Activated T-helper 17 cell treated with anti-CD3 and anti-CD28 coated beads, Interleukin-2, amount 50 U/mL, for 72 hours (primary cell): ENCODE measurements around the gene ZNF554. TPM values are rescaled to one million over a fixed set of nuclear protein-coding genes. Genes with fewer than 3 reads are reported as not detected.

Experiments used
- ATAC-seq: fragments of 150-1000 bp; cut with Tn5 transposase; replicated peaks from 2 replicates; pipeline ENCODE4 v1.10.0; 2021; ENCODE audit warnings: mild to moderate bottlenecking, moderate library complexity
- H3K27ac Mint-ChIP-seq: one replicate; pipeline ENCODE4 v1.8.0; 2022; ENCODE audit warnings: mixed read lengths
- H3K27me3 Mint-ChIP-seq: one replicate; pipeline ENCODE4 v1.8.0; 2022; ENCODE audit warnings: mixed read lengths
- H3K36me3 Mint-ChIP-seq: one replicate; pipeline ENCODE4 v1.8.0; 2022; ENCODE audit warnings: low read depth, mild to moderate bottlenecking, mixed read lengths
- H3K4me1 Mint-ChIP-seq: one replicate; pipeline ENCODE4 v1.8.0; 2022; ENCODE audit warnings: mixed read lengths
- H3K4me3 Mint-ChIP-seq: one replicate; pipeline ENCODE4 v1.8.0; 2022; ENCODE audit warnings: mild to moderate bottlenecking, mixed read lengths
- H3K9me3 Mint-ChIP-seq: one replicate; pipeline ENCODE4 v1.8.0; 2022; ENCODE audit warnings: mixed read lengths
- total RNA-seq, 2 donors: library from RNA; stranded (reverse); gene quantifications; one replicate each; pipeline ENCODE4 v1.2.3, GENCODE V29; 2022

ZNF554 gene
- total RNA-seq, 2 donors from 2014 or later, result 0.65 to 1.7 TPM

DNA sequence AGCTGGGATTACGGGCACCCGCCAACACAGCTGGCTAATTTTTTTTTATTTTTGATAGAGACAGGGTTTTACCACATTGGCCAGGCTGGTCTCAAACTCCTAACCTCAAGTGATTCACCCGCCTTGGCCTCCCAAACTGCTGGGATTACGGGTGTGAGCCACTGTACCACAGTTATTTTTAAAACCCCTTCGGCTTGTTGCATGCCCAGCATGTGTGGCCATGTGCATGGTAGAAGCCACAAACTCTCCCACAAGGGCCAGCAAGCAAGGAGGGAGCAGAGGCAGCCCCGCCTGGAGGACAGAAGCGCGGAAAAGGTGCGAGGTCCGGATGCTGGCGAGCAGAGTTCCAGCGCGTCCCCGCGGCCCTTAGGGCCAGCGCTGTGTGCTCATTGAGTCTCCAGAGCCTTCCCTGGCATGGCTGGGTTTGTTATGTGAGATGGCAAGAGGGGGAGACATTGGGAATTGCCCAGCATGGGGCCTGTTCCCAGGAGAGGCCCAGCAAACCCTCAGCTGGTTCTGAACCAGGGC lies 21.4 kb upstream of the ZNF554 start:
- H3K27me3 Mint-ChIP-seq, result no peaks in the 10 kb centered on the region
- no peaks in the 10 kb centered on the region for H3K9me3 Mint-ChIP-seq
- H3K4me1 Mint-ChIP-seq, result peaks cover 5% of the 10 kb centered on the region
- no peak overlapping the region for H3K27ac Mint-ChIP-seq
- H3K36me3 Mint-ChIP-seq, result peaks cover 62% of the 10 kb centered on the region
- no peak for ATAC-seq
- no peak overlapping the region for H3K4me3 Mint-ChIP-seq

DNA sequence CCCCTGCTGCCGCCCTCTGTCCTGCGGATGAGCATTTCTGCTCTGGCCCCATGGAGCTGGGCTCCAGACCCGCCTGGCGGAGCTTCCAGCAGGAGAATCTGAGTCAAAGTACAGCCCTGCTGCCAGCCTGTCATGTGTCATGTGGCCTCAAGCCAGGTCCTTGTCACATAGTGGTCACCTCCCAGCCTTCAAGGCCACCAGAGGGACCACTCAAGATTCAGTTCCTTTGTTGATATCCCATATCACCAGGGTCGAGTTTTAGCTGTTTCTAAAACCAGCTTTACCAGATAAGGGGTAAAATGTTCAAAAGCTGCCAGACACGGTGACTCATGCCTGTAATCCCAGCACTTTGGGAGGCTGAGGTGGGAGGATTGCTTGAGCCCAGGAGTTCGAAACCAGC lies 20.9 kb upstream of the ZNF554 start:
- Mint-ChIP-seq H3K4me3 (no peak overlapping the region), H3K27ac (no peak overlapping the region), H3K4me1 (peaks cover 5% of the 10 kb centered on the region), H3K9me3 (no peaks in the 10 kb centered on the region), H3K36me3 (peaks cover 62% of the 10 kb centered on the region), H3K27me3 (no peaks in the 10 kb centered on the region)
- no peak for ATAC-seq

DNA sequence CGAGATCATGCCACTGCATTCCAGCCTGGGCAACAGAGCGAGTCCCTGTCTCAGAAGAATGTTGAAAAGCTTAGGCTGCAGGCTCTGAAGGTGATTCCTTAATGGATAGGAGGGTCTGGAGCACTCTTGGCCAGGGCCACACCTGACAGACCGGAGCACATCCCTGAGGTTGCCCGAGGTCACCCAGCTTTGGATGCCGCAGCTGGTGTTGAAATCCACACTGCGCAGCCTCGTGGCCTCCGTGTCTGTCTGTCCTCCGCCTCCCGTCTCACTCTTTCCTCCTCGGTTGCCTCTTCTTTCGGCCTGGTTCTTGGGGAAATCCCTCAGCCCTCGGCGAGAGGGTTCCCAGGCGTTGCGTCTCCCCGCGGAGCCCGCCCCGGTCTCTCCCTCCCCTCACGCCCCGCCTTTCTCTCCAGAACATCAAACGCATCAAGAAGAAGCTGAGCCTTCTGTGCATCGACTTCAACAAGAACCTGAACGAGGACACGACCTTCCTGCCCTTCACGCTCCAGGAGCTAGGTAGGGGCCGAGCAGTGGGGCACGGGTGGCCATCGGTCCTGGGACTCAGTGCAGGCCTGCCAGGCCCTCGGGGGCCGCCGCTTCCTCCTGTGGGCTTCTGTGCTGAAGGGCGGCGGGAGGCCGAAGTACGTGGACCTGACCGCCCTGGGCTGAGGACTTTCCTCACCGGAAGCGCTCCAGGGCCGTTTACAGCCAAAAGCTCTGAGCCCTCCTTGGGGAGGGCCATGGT lies 20.2 kb upstream of the ZNF554 start:
- Mint-ChIP-seq H3K27ac (no peak overlapping the region), H3K36me3 (peaks cover 61% of the 10 kb centered on the region), H3K27me3 (no peaks in the 10 kb centered on the region), H3K4me1 (peaks cover 5% of the 10 kb centered on the region), H3K9me3 (no peaks in the 10 kb centered on the region), H3K4me3 (no peak overlapping the region)
- no peak for ATAC-seq

DNA sequence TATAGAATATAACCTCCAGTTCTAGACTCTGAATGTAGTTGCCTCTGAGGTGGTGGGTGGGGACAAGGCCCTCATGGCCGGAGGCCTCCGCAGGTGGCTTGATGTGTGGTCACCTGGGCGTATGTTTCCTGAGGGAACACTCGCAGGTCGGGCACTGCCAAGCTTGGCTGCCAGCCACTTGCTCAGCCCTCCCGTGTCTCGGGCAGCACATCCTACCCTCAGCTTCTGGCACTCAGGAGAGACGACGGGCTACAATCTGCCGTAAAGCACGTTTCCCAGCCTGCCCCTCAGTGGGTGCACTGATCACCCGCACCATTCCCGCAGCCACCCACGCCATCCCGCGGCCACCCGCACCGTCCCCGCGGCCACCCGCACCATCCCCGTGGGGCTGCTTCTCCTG lies 19.2 kb upstream of the ZNF554 start:
- Mint-ChIP-seq H3K9me3 (no peaks in the 10 kb centered on the region), H3K27me3 (no peaks in the 10 kb centered on the region), H3K4me3 (no peak overlapping the region)

DNA sequence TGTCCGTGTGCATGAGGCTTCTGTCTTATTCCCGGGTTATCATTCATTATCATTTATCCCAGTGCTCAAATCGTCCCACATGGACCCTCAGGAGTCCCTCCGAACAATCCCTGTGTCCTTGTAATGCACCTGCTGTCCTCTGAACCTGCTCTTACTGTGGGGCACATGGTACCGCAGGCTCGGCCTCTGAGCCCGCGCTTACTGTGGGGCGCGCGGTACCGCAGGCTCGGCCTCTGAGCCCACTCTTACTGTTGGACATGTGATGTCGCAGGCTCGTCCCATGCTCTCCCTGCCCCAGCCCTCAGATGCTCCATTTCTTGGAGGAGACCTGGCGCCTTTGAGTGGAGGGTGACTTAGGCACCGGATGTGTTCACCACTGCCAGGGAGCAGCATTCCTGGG lies 16.8 kb upstream of the ZNF554 start:
- no peaks in the 10 kb centered on the region for H3K27me3 Mint-ChIP-seq
- no peak overlapping the region for H3K27ac Mint-ChIP-seq
- H3K4me1 Mint-ChIP-seq, result peaks cover 5% of the 10 kb centered on the region
- peaks cover 36% of the 10 kb centered on the region for H3K36me3 Mint-ChIP-seq
- ATAC-seq, result no peak
- H3K9me3 Mint-ChIP-seq, result no peaks in the 10 kb centered on the region
- no peak overlapping the region for H3K4me3 Mint-ChIP-seq

More for the DNA sequence above, 19.2 kb upstream of the ZNF554 start:
- no peak overlapping the region for H3K27ac Mint-ChIP-seq
- no peak for ATAC-seq
- H3K36me3 Mint-ChIP-seq, result peaks cover 52% of the 10 kb centered on the region
- H3K4me1 Mint-ChIP-seq, result peaks cover 5% of the 10 kb centered on the region

DNA sequence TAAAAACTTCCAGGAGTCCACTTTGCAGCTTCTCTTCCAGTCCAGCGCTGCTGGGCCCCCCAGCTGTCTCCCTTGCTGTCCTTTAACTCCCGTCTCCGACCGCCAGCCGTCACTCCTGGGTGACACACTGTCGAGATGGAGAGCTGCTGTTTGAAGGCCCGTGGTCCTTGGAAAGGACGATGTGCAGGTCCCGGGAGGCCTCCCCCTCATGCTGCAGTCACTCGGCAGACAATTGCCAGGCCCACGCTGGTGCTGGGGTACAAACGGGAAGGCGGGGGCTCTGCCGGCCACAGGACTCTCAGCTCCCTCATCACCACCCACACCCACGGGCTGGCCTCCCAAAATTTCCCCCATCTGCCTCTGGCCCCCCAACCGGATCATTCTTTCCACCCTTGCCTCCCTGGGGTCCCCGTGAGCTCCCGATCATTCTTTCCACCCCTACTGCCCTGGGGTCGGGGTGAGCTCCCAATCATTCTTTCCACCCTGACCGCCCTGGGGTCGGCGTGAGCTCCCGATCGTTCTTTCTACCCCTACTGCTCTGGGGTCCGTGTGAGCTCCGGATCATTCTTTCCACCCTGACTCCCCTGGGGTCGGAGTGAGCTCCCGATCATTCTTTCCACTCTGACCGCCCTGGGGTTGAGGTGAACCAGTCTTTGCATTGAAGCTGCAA lies 16.0 kb upstream of the ZNF554 start:
- no peaks in the 10 kb centered on the region for H3K9me3 Mint-ChIP-seq
- no peak for ATAC-seq
- H3K27me3 Mint-ChIP-seq, result no peaks in the 10 kb centered on the region
- no peak overlapping the region for H3K4me3 Mint-ChIP-seq
- H3K27ac Mint-ChIP-seq, result no peak overlapping the region
- H3K4me1 Mint-ChIP-seq, result peaks cover 5% of the 10 kb centered on the region
- peaks cover 36% of the 10 kb centered on the region for H3K36me3 Mint-ChIP-seq

DNA sequence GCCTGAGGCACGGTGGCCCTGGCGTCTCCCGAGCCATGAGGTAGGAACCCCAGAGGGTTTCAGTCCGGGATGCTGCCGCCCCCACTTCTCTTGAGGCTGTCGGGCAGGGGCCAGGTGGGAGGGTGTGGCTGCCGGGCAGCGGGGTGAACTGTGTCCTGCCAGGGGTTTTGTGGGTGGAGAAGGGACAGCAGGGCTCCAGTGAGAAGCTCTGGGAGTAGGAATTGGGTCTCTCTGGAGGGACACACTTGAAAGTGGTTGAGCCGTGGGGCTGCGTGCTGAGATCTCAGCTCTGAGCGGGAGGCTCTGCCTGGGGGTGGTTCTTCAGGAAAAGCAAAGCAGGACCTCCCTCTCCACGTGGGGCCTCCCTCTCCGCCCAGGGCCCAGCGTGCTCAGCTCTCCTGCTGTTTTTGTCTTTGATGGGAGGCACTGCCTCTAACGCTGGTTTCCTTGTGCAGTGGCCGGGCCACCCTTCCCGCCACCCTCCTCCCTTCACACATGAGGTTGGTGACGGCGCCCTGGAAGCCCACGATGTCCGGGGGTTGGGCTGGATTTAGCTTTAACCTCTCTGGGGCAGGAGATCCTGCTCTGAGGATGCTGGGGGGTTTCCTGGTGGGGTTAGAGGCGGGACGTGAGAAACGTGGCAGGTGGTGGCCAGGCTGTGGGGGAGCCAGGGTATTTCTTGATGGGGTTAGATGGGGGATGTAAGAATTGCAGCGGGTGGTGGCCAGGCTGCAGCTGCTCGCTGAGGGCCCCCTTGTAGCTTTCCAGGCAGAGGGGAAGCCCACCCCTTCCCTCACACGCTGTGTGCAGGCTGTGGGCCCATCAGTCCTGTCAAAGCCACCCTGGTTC lies 15.3 kb upstream of the ZNF554 start:
- peaks cover 5% of the 10 kb centered on the region for H3K4me1 Mint-ChIP-seq
- peaks cover 44% of the 10 kb centered on the region for H3K36me3 Mint-ChIP-seq
- ATAC-seq, result no peak
- no peak overlapping the region for H3K4me3 Mint-ChIP-seq
- no peaks in the 10 kb centered on the region for H3K9me3 Mint-ChIP-seq
- H3K27ac Mint-ChIP-seq, result no peak overlapping the region
- no peaks in the 10 kb centered on the region for H3K27me3 Mint-ChIP-seq

DNA sequence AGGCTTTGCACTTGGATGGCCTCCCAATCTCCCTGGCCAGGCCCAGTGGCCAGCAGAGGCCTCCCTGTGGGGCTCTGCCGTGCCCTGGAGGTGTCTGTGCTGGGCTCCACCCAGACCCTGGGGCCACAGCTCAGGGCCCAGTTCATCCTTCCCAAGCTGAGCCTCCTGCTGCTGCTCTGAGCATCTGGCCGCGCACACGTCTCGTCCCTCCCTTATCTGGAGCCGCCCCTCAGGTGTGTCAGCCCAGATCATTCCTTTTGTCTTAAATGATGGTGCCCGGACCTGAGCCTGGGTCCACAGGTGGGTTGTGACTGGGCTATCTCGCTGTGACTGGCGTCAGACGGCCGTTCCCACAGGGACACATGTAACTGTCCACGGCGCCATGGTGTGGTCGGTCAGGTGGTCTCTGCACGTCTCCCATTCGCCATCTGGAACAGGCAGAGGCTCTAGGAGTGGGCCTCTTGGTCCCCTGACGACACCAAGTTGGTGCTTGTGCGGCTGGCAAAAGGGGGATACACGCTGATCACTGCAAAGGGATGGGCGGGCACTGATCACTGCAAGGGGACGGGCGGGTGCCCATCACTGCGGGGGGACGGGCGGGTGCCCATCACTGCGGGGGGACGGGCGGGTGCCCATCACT lies 14.3 kb upstream of the ZNF554 start:
- H3K36me3 Mint-ChIP-seq, result peaks cover 39% of the 10 kb centered on the region

DNA sequence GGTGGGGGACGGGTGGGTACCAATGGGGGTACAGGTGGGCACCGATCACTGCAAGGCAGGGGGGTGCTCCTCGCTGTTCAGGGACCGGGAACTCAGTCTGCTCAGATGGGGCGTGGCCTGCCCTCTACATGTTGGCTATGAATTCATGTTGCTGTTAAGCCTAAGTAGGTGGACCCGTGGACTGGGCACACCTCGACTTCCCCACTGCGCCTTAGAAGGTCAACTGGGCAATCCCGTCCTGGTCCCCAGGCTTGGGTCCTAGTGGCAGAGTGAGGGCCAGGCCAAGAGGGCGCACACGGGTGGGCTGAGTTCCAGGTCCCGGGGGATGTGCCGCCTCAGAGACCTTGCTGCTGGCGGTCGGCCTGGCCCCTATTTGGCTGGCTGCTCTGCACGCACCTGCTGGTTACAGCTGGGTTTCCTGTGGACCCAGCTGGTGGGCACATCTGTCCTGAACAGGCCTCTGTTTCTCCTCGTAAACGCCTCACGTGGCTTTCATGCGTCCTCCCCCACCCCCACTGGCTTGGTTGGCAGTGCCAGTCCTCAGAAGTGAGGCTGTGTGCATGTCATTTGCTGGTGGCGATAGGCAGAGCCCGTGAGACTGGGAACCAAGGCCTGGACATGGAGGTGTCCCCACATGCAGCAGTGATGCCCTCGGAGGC lies 13.5 kb upstream of the ZNF554 start:
- H3K27ac Mint-ChIP-seq, result no peak overlapping the region
- no peaks in the 10 kb centered on the region for H3K9me3 Mint-ChIP-seq
- H3K4me3 Mint-ChIP-seq, result no peak overlapping the region
- peaks cover 5% of the 10 kb centered on the region for H3K4me1 Mint-ChIP-seq
- H3K27me3 Mint-ChIP-seq, result no peaks in the 10 kb centered on the region
- H3K36me3 Mint-ChIP-seq, result peaks cover 39% of the 10 kb centered on the region
- no peak for ATAC-seq

More for the DNA sequence above, 14.3 kb upstream of the ZNF554 start:
- Mint-ChIP-seq H3K9me3 (no peaks in the 10 kb centered on the region), H3K4me1 (peaks cover 5% of the 10 kb centered on the region), H3K27me3 (no peaks in the 10 kb centered on the region), H3K27ac (no peak overlapping the region), H3K4me3 (no peak overlapping the region)
- ATAC-seq, result no peak

DNA sequence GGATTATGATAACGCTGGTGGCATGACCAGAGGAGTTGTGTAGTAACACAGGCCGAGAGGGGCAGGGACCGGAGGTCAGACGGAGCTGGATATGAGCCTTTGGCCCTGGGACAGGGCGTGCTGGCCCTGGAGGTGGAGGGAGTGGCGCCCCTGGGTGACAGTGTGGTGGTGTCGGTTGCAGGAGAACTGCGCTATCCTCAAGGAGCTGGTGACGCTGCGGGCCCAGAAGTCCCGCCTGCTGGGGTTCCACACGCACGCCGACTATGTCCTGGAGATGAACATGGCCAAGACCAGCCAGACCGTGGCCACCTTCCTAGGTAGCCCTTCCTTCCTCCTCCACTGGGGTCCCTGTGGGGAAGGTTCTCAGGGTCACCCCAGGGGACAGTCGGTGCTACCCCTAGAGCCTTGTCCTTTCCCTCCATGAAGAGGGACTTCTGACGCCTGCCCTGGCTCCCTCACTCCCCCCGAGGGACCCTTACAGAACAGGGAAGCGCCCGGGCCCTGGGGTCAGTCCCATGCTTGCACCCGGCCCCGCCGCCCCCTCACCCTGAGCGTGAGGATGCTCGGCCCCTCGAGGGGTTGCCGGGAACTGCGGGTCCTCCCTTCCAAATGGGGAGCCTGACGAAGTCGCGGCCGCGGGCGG lies 12.8 kb upstream of the ZNF554 start:
- Mint-ChIP-seq H3K4me1 (peaks cover 5% of the 10 kb centered on the region), H3K9me3 (no peaks in the 10 kb centered on the region), H3K27ac (no peak overlapping the region), H3K27me3 (no peaks in the 10 kb centered on the region), H3K36me3 (peaks cover 36% of the 10 kb centered on the region), H3K4me3 (no peak overlapping the region)
- ATAC-seq, result no peak

DNA sequence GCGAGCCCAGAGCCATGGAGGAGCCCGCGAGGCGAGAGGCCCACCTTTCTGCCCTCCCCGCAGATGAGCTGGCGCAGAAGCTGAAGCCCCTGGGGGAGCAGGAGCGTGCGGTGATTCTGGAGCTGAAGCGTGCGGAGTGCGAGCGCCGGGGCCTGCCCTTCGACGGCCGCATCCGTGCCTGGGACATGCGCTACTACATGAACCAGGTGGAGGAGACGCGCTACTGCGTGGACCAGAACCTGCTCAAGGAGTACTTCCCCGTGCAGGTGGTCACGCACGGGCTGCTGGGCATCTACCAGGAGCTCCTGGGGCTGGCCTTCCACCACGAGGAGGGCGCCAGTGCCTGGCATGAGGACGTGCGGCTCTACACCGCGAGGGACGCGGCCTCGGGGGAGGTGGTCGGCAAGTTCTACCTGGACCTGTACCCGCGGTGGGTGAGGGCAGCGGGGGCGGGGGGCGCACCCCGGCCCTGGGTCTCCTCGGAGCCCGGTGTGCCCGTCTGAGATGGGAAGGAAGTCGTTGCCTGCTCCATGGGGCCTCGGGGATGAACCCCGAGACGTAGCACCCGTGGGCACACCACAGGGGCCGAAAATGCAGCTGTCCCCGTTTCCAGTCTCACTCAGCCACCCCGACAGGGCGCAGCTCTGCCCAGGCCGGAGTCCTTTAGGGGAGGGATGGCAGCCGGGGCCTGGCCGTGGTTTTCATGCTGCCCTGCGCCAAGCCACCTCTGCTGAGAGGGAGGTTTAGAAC lies 12.1 kb upstream of the ZNF554 start:
- peaks cover 29% of the 10 kb centered on the region for H3K36me3 Mint-ChIP-seq

DNA sequence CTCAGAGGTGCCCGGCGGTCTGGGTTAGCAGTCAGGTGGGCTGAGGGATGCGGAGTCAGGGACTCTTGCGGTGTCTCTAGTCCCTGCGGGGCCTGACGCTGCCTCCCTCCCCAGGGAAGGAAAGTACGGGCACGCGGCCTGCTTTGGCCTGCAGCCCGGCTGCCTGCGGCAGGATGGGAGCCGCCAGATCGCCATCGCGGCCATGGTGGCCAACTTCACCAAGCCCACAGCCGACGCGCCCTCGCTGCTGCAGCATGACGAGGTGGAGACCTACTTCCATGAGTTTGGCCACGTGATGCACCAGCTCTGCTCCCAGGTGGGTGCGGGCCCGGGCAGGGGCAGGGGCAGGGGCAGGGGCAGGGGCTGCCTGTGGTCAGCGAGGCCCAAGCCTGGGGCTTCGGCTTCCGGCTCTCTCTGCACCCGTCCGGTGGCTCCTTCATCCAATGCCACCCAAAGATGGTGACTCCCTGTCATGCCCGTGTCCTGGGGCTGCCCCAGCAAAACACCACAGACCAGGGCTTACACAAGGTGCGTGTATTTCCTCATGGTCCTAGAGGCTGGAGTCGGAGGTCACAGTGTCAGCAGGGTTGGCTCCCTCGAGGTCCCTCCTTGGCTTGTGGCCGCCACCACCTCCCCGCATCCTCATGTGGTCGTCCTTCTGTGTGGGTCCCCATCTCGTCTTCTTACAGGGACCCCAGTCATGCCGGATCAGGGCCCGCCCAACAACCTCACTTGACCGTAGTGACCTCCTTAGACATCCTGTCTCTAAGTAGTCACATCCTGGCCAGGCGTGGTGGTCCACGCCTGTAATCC lies 11.3 kb upstream of the ZNF554 start:
- no peaks in the 10 kb centered on the region for H3K4me1 Mint-ChIP-seq
- ATAC-seq, result no peak

More for the DNA sequence above, 12.1 kb upstream of the ZNF554 start:
- Mint-ChIP-seq H3K27me3 (no peaks in the 10 kb centered on the region), H3K27ac (no peak overlapping the region), H3K4me3 (no peak overlapping the region), H3K4me1 (peaks cover 3% of the 10 kb centered on the region), H3K9me3 (no peaks in the 10 kb centered on the region)
- ATAC-seq, result no peak

More for the DNA sequence above, 11.3 kb upstream of the ZNF554 start:
- Mint-ChIP-seq H3K27me3 (no peaks in the 10 kb centered on the region), H3K9me3 (no peaks in the 10 kb centered on the region), H3K27ac (no peak overlapping the region), H3K4me3 (no peak overlapping the region), H3K36me3 (peaks cover 22% of the 10 kb centered on the region)
